K562 (cell line): ENCODE data around the gene SLC39A3.

ENCODE experiments used
- CBX3 ChIP-seq, 2 experiments: IDR thresholded peaks; 1 replicate in 1 of 2; 2 replicates in 1 of 2; pipeline ENCODE4 v1.6.1; 2012; ENCODE audit warnings: inconsistent platforms in 2 of 2, low read length in 2 of 2, borderline replicate concordance in 1 of 2, control low read depth in 1 of 2
- NFIC ChIP-seq: fragments of 450-650 bp; IDR thresholded peaks from 2 replicates; pipeline ENCODE4 v1.6.1; 2017; ENCODE audit warnings: mild to moderate bottlenecking, inconsistent platforms

DNA sequence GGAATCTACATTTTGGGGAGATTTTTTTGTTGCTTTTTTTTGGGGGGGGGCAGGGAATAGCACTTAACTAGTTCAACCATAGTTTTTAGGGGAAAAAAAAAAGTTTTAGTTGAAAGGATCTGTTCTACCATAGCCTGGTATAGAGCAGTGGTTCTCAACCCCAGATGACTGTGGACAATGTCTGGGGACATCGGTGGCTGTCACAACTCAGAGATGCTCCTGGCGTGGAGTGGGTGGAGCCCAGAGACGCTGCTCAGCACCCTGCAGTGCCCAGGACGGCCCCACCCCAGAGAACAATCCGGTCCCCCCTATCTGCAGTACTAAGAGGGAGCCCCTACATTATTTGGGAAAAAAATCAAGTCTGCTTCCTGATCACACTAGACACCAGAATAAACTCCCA, 45.6 kb downstream of the SLC39A3 start:
- TF ChIP-seq NFIC (no peak), CBX3 (IDR thresholded peaks at IDR 0.05; ENCODE audit: borderline replicate concordance in 1 of 2, low read length in 2 of 2) (no peak)
